ENCODE measurements around the gene C6orf89.
"Not testable (repeated sequence)": the region's sequence is repeated elsewhere in the genome, so short reads cannot be mapped to it uniquely, and the experiment has no call there.

Gene C6orf89

GRCh38 chr6:36886950-36887618, 1.3 kb downstream of the C6orf89 start:
- Histone ChIP-seq H3K36me3 (peaks cover 0 to 6% (median 1%) of the 10 kb centered on the region in 11 experiments; a peak in 7 of 22 replicates), H3K27ac (peak overlapping the region in 1 of 11 experiments; percentile 87; a peak in 1 of 22 replicates), H4K20me1 (peaks cover 0 to 15% (median 0%) of the 10 kb centered on the region in 11 experiments; a peak in 5 of 22 replicates), H3K4me2 (peak overlapping the region; percentile 76 to 94 (median 81)), H3K4me1 (peaks cover 15 to 23% (median 20%) of the 10 kb centered on the region in 10 experiments), H3K27me3 (no peaks in the 10 kb centered on the region), H3K9ac (peak overlapping the region; percentile 79 to 90 (median 86); a peak in 18 of 22 replicates), H3K9me3 (replicated peaks in 1 of 11) (no peaks in the 10 kb centered on the region), H3K4me3 (peak overlapping the region; percentile 67 to 94 (median 80); a peak in 19 of 20 replicates)
- TF ChIP-seq Cebpa-rat (IDR thresholded peaks at IDR 0.05): no peak

DNA sequence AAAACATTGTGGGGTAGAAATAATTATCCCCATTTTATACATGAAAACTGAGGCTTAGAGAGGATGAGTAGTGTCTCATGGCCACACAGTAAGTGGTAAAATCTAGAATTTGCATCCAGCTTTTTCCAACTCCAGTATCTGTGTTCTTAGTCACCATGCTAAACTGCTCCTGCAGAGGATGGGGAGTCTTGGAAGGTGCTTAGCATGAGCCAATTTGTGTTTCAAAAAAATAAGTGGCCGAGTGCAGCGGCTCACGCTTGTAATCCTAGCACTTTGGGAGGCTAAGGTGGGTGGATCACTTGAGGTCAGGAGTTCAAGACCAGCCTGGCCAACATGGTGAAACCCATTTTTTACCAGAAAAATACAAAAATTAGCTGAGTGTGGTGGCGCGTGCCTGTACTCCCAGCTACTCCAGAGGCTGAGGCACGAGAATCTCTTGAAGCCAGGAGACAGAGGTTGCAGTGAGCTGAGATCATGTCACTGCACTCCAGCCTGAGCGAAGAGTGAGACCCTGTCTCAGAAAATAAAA, 2.4 kb downstream of the C6orf89 start:
- Histone ChIP-seq H3K4me3 (no peak overlapping the region), H3K36me3 (peaks cover 0 to 17% (median 11%) of the 10 kb centered on the region in 11 experiments; a peak in 11 of 22 replicates), H3K9ac (no peak overlapping the region), H3K4me1 (peaks cover 15 to 23% (median 20%) of the 10 kb centered on the region in 10 experiments), H3K27ac (no peak overlapping the region), H3K27me3 (no peaks in the 10 kb centered on the region), H3K4me2 (no peak overlapping the region; a peak in 1 of 22 replicates), H3K9me3 (replicated peaks in 1 of 11) (no peaks in the 10 kb centered on the region), H4K20me1 (peaks cover 0 to 23% (median 0%) of the 10 kb centered on the region in 11 experiments; a peak in 5 of 22 replicates)
- no peak for TF ChIP-seq Cebpa-rat (IDR thresholded peaks at IDR 0.05)

DNA sequence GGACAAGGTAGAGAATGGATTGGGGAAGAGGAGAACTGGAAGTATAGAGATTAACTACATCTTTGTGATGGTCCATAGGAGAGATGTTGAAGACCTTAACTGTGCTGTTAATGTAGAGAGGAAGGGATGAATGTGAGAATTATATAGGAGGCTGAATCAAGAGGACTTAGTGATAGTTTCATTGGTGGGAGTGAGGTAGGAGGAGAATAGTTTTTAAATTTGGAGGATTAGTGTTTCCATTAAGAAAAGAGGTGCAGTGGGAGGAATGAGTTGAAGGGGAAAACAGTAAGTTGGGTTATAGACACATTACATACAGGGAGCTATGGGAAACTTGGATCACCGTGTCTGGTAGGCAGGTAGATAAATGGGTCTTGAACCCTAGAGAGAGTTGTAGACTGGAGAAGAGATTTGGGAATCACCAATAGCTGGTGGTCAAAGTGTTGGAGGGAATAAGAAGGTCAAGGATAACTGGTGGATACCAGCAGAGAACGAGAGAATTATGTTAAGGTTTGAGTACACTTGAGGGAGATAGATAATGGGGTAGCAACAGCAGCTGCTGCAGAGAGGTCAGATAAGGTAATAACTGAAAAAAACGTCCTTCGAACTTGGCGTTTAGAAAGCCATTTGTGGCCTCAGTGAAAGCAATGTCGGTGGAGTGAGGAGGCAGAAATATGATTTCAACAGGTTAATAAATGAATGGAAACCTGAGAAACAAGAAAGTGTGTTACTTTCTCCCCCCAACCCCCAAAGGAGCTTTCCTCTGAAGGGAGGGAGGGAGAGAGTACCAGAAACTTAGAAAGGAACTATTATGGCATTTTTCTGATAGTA, 3.1 kb downstream of the C6orf89 start:
- no peak overlapping the region for H3K4me3 ChIP-seq
- H3K36me3 ChIP-seq: peaks cover 0 to 24% (median 13%) of the 10 kb centered on the region in 11 experiments; a peak in 14 of 22 replicates
- no peaks in the 10 kb centered on the region for H3K27me3 ChIP-seq
- peaks cover 15 to 23% (median 20%) of the 10 kb centered on the region in 10 experiments for H3K4me1 ChIP-seq
- peaks cover 0 to 23% (median 0%) of the 10 kb centered on the region in 11 experiments; a peak in 6 of 22 replicates for H4K20me1 ChIP-seq
- no peaks in the 10 kb centered on the region for H3K9me3 ChIP-seq (replicated peaks in 1 of 11)
- no peak overlapping the region for H3K27ac ChIP-seq
- H3K4me2 ChIP-seq: no peak overlapping the region
- no peak overlapping the region for H3K9ac ChIP-seq
- no peak for TF ChIP-seq Cebpa-rat (IDR thresholded peaks at IDR 0.05)

DNA sequence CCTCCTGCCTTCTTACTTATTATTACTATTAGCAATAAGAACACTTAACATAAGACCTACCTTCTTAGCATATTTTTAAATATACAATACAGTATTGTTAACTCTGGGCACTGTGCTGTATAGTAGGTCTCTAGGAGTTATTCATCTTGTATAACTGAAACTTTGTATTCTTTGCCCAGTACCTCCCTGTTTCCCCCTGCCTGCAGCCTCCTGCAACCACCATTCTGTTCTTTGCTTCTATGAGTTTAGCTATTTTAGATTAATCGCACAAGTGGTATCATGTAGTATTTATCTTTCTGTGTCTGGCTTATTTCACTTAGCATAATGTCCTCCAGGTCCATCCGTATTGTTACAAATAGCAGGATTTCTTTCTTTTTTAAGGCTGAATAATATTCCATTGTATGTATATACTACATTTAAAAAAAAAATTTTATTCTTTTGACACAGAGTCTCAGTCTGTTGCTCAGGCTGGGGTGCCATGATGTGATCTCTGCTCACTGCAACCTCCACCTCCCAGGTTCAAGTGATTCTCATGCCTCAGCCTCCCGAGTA, 4.4 kb downstream of the C6orf89 start:
- no peak overlapping the region for H3K27ac ChIP-seq
- TF ChIP-seq Cebpa-rat (IDR thresholded peaks at IDR 0.05): no peak
- no peaks in the 10 kb centered on the region for H3K9me3 ChIP-seq (replicated peaks in 1 of 11)
- peaks cover 15 to 19% (median 16%) of the 10 kb centered on the region in 10 experiments for H3K4me1 ChIP-seq
- H4K20me1 ChIP-seq: peaks cover 0 to 36% (median 0%) of the 10 kb centered on the region in 11 experiments; a peak in 8 of 22 replicates
- no peak overlapping the region for H3K9ac ChIP-seq
- H3K4me2 ChIP-seq: no peak overlapping the region
- H3K4me3 ChIP-seq: no peak overlapping the region
- peaks cover 5 to 36% (median 22%) of the 10 kb centered on the region in 11 experiments; a peak in 15 of 22 replicates for H3K36me3 ChIP-seq
- no peaks in the 10 kb centered on the region for H3K27me3 ChIP-seq

GRCh38 chr6:36891153-36891552, 5.4 kb downstream of the C6orf89 start:
- H4K20me1 ChIP-seq: peaks cover 0 to 44% (median 0%) of the 10 kb centered on the region in 11 experiments; a peak in 8 of 22 replicates
- not testable (repeated sequence) for H3K4me2 ChIP-seq; H3K9me3 ChIP-seq (replicated peaks in 1 of 11); H3K4me3 ChIP-seq; H3K9ac ChIP-seq; H3K27ac ChIP-seq; H3K27me3 ChIP-seq
- peaks cover 6 to 46% (median 27%) of the 10 kb centered on the region in 11 experiments; a peak in 15 of 22 replicates for H3K36me3 ChIP-seq
- H3K4me1 ChIP-seq: peaks cover 12 to 16% (median 14%) of the 10 kb centered on the region in 10 experiments

DNA sequence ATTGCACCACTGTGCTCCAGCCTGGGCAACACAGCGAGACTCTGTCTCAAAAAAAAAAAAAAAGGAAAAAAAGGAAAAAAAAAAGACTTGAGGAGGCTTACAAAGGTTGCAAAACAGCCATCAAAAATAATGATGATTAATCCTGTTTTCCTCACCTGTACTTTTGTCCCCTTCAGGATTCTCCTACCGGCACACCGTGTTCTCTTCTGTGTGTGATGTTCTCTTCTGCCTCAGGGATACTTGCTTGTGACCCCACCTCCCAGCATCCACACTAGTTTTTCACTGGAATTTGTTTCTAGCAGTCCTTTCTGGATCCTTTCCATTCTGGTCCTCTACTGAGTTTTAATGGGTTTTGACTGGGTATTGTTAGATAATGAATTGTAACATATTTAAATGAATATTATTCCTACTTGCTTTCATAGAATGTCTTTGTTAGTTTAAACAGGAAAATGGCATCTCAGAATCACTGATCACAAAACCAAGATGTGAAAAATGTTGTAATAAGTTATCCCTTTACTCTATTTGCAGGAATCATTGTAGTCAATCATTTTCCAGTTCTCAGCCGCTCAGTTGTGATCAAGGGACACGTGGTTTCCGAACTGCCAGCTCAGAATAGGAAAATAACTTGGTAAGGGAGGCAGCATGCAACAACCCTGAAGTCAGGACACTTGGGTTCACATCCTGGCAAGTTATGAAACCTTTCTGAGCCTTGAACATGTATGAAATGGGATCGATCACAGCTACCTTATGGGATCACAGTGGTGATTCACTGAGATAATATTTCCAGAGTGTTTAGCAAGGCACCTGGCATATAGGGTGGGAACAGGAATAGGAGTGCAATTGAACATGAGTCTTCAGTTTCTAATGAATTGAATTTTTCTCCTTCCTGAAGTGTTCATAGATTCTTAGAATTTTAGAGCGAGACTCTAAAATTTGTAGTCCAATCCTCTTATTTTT, 8.5 kb downstream of the C6orf89 start:
- H3K36me3 ChIP-seq: peaks cover 8 to 76% (median 30%) of the 10 kb centered on the region in 11 experiments; a peak in 15 of 22 replicates

GRCh38 chr6:36897609-36898008, 11.9 kb downstream of the C6orf89 start:
- no peak overlapping the region for H3K4me2 ChIP-seq
- H4K20me1 ChIP-seq: peaks cover 0 to 54% (median 0%) of the 10 kb centered on the region in 11 experiments; a peak in 7 of 22 replicates
- no peaks in the 10 kb centered on the region for H3K4me1 ChIP-seq
- no peaks in the 10 kb centered on the region for H3K27me3 ChIP-seq
- H3K9me3 ChIP-seq (replicated peaks in 1 of 11): no peaks in the 10 kb centered on the region
- TF ChIP-seq Cebpa-rat (IDR thresholded peaks at IDR 0.05): no peak
- H3K9ac ChIP-seq: no peak overlapping the region
- H3K27ac ChIP-seq: no peak overlapping the region
- H3K36me3 ChIP-seq: peaks cover 31 to 98% (median 47%) of the 10 kb centered on the region in 11 experiments
- no peak overlapping the region for H3K4me3 ChIP-seq

More for the DNA sequence above, 8.5 kb downstream of the C6orf89 start:
- peaks cover 0 to 63% (median 0%) of the 10 kb centered on the region in 11 experiments; a peak in 8 of 22 replicates for H4K20me1 ChIP-seq
- no peak overlapping the region for H3K4me2 ChIP-seq
- H3K9ac ChIP-seq: no peak overlapping the region
- H3K27ac ChIP-seq: no peak overlapping the region
- H3K9me3 ChIP-seq (replicated peaks in 1 of 11): no peaks in the 10 kb centered on the region
- no peaks in the 10 kb centered on the region for H3K27me3 ChIP-seq
- H3K4me1 ChIP-seq: no peaks in the 10 kb centered on the region
- TF ChIP-seq Cebpa-rat (IDR thresholded peaks at IDR 0.05): no peak
- H3K4me3 ChIP-seq: no peak overlapping the region

DNA sequence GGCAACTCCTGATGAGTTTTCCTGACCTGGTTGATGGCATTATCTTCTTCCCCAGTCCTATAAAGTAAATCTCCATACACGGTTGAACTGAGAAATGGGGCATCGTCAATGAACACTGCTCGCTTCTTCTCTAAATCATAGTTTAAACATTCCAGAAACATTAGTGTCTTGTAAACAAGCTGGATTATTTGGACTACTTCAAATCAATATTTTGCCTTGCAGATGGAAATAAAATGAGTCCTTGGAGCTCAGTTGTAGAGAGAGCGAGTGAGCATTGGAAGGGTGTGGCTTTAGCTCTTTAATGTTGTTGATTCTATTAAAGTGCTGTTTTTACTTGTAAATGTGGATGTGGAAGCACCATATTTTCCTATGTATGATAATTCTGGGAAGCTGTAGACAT, 18.4 kb downstream of the C6orf89 start:
- peaks cover 37 to 99% (median 76%) of the 10 kb centered on the region in 11 experiments for H3K36me3 ChIP-seq
- no peaks in the 10 kb centered on the region for H3K4me1 ChIP-seq
- H4K20me1 ChIP-seq: peaks cover 0 to 42% (median 0%) of the 10 kb centered on the region in 11 experiments; a peak in 6 of 22 replicates
- no peak overlapping the region for H3K4me3 ChIP-seq
- no peak overlapping the region for H3K9ac ChIP-seq
- H3K27ac ChIP-seq: no peak overlapping the region
- H3K27me3 ChIP-seq: no peaks in the 10 kb centered on the region
- H3K9me3 ChIP-seq (replicated peaks in 1 of 11): no peaks in the 10 kb centered on the region
- no peak overlapping the region for H3K4me2 ChIP-seq
- TF ChIP-seq Cebpa-rat (IDR thresholded peaks at IDR 0.05): no peak

All from BLaER1 treated with 17β-estradiol and CSF1 and Interleukin-3, amounts not matched to agents 10 nM and 100 nM (cell line).